Natural killer cell (primary cell): ENCODE data around the gene ETV6. TPM values are rescaled to one million over a fixed set of nuclear protein-coding genes. Genes with fewer than 3 reads are reported as not detected.
A peak's percentile ranks its signal among the peaks of the same experiment; 100 is the strongest.

Experiments used
- ATAC-seq, 3 donors: fragments of 150-1000 bp in 2 of 3; fragments of 200-7000 bp in 1 of 3; cut with Tn5 transposase; 1 replicate in 1 of 3; 2 replicates in 2 of 3; pipeline ENCODE4 v1.10.0; 2021; ENCODE audit warnings: mild to moderate bottlenecking in 2 of 3, moderate library complexity in 2 of 3
- DNase-seq, 2 donors: peaks; one replicate each; pipeline versions ENCODE4 v3.0.0 to v3.0.0-alpha.2; 2013 to 2021; ENCODE audit warnings: mixed read lengths in 1 of 2
- H3K27ac ChIP-seq: one replicate; pipeline ENCODE4 v1.5.1; 2013; ENCODE audit warnings: mild to moderate bottlenecking, low read length
- H3K27me3 ChIP-seq: one replicate; pipeline ENCODE4 v1.6.1; 2013; ENCODE audit warnings: low read length; ENCODE audit not compliant: control insufficient read depth, insufficient read depth
- H3K36me3 ChIP-seq: one replicate; pipeline ENCODE4 v1.6.1; 2013; ENCODE audit warnings: low read length; ENCODE audit not compliant: control insufficient read depth, insufficient read depth
- H3K4me1 ChIP-seq: one replicate; pipeline ENCODE4 v1.6.1; 2013; ENCODE audit warnings: low read length; ENCODE audit not compliant: control insufficient read depth, insufficient read depth
- H3K4me3 ChIP-seq: one replicate; pipeline ENCODE4 v1.5.1; 2013; ENCODE audit warnings: low read length
- H3K9me3 ChIP-seq: one replicate; pipeline ENCODE4 v1.6.1; 2013; ENCODE audit warnings: low read length; ENCODE audit not compliant: control insufficient read depth, insufficient read depth
- H3K27ac Mint-ChIP-seq, 2 donors: one replicate each; pipeline ENCODE4 v1.8.0; 2022; ENCODE audit warnings: mild to moderate bottlenecking in 2 of 2, mixed read lengths in 2 of 2, moderate library complexity in 1 of 2
- H3K27me3 Mint-ChIP-seq, 2 donors: one replicate each; pipeline ENCODE4 v1.8.0; 2022; ENCODE audit warnings: low read depth in 2 of 2, mixed read lengths in 2 of 2
- H3K36me3 Mint-ChIP-seq: one replicate; pipeline ENCODE4 v1.8.0; 2022; ENCODE audit warnings: mixed read lengths
- H3K4me1 Mint-ChIP-seq, 2 donors: one replicate each; pipeline ENCODE4 v1.8.0; 2022; ENCODE audit warnings: mixed read lengths in 2 of 2
- H3K4me3 Mint-ChIP-seq: one replicate; pipeline ENCODE4 v1.8.0; 2022; ENCODE audit warnings: mild to moderate bottlenecking, moderate library complexity, mixed read lengths
- H3K9me3 Mint-ChIP-seq, 2 donors: one replicate each; pipeline ENCODE4 v1.8.0; 2022; ENCODE audit warnings: mixed read lengths in 2 of 2
- CTCF ChIP-seq: fragments of 200-600 bp; IDR thresholded peaks from one replicate; pipeline ENCODE4 v1.8.0; 2022; ENCODE audit warnings: antibody characterized with exemption
- WGBS: methylation state at CpG from one replicate; pipeline ENCODE4 v1.1.7; 2013; ENCODE audit warnings: missing lambda C conversion rate; ENCODE audit not compliant: insufficient coverage; 5-methylcytosine and 5-hydroxymethylcytosine counted together
- intact Hi-C: fragments of 100-400 bp; cut with micrococcal nuclease; formaldehyde crosslinking; loops from one replicate; pipeline ENCODE4 v1.14.2; 2022
- total RNA-seq, 4 donors: library from RNA; stranded (reverse); fragments of 120-200 nt in 1 of 4; gene quantifications; one replicate each; pipeline versions ENCODE4 v1.2.3 to v1.2.4, GENCODE V29; 2013 to 2022

The ETV6 gene
- total RNA-seq, 3 donors from 2014 or later (not counting 1 experiment from before 2014, with no cell fraction given): 38.9 to 49.5 (median 40.6) TPM

GRCh38 chr12:11727133-11727664 is 77.7 kb downstream of the ETV6 start:
- peaks cover 65 to 70% of the 10 kb centered on the region in 2 donors for H3K4me1 Mint-ChIP-seq

GRCh38 chr12:11728154-11728755 is 78.8 kb downstream of the ETV6 start:
- TF ChIP-seq CTCF: no peak
- Mint-ChIP-seq H3K4me1 (peaks cover 69 to 75% of the 10 kb centered on the region in 2 donors), H3K36me3 (no peaks in the 10 kb centered on the region), H3K9me3 (peaks cover 0 to 3% of the 10 kb centered on the region in 2 donors), H3K4me3 (no peak overlapping the region), H3K27me3 (no peaks in the 10 kb centered on the region), H3K27ac (no peak overlapping the region)
- intact Hi-C loops: no loop called here
- H3K27ac ChIP-seq: no peak overlapping the region
- peaks cover 4% of the 10 kb centered on the region for H3K9me3 ChIP-seq
- DNase-seq: no peak
- no peaks in the 10 kb centered on the region for H3K27me3 ChIP-seq
- WGBS: 93% methylated on average over 10 of the region's 10 CpGs
- H3K4me1 ChIP-seq: peaks cover 50% of the 10 kb centered on the region
- no peak overlapping the region for H3K4me3 ChIP-seq
- no peaks in the 10 kb centered on the region for H3K36me3 ChIP-seq
- no peak for ATAC-seq

More at GRCh38 chr12:11727133-11727664, 77.7 kb downstream of the ETV6 start:
- H3K27me3 ChIP-seq: no peaks in the 10 kb centered on the region
- Mint-ChIP-seq H3K27ac (peak overlapping the region in 1 of 2 donors; percentile 52), H3K9me3 (peaks cover 0 to 3% of the 10 kb centered on the region in 2 donors), H3K4me3 (no peak overlapping the region), H3K27me3 (no peaks in the 10 kb centered on the region), H3K36me3 (no peaks in the 10 kb centered on the region)
- peak in 1 of 3 donors; percentile 47 for ATAC-seq
- DNase-seq: peak in 1 of 2 donors; percentile 72
- no peak overlapping the region for H3K27ac ChIP-seq
- TF ChIP-seq CTCF: no peak
- intact Hi-C loops: no loop called here
- no peaks in the 10 kb centered on the region for H3K36me3 ChIP-seq
- no peak overlapping the region for H3K4me3 ChIP-seq
- peaks cover 47% of the 10 kb centered on the region for H3K4me1 ChIP-seq
- WGBS: 44% methylated on average over 11 of the region's 12 CpGs
- H3K9me3 ChIP-seq: peaks cover 4% of the 10 kb centered on the region

- intact Hi-C loops: no loop called here
- no peak overlapping the region for H3K27ac Mint-ChIP-seq
- peaks cover 4% of the 10 kb centered on the region for H3K9me3 ChIP-seq
- H3K9me3 Mint-ChIP-seq: peaks cover 0 to 3% of the 10 kb centered on the region in 2 donors
- no peaks in the 10 kb centered on the region for H3K36me3 Mint-ChIP-seq
- ATAC-seq (no peak), DNase-seq (peak in 1 of 2 donors; percentile 34)
- no peak for TF ChIP-seq CTCF
- 34% methylated on average over 4 of the region's 4 CpGs for whole genome bisulfite sequencing
- no peak overlapping the region for H3K4me3 ChIP-seq
- H3K27me3 ChIP-seq: no peaks in the 10 kb centered on the region
- H3K4me3 Mint-ChIP-seq: no peak overlapping the region
- no peak overlapping the region for H3K27ac ChIP-seq
- peaks cover 46% of the 10 kb centered on the region for H3K4me1 ChIP-seq
- H3K27me3 Mint-ChIP-seq: no peaks in the 10 kb centered on the region
- no peaks in the 10 kb centered on the region for H3K36me3 ChIP-seq
- peaks cover 63 to 77% of the 10 kb centered on the region in 2 donors for H3K4me1 Mint-ChIP-seq
These were observed 79.5 kb downstream of the ETV6 start for GRCh38 chr12:11729008-11729407.
